ENCODE measurements around the gene HEPN1. TPM values are rescaled to one million over a fixed set of nuclear protein-coding genes. Genes with fewer than 3 reads are reported as not detected.

HEPN1 gene
- not detected for total RNA-seq
- polyA plus RNA-seq (ENCODE audit: insufficient read length in 2 of 2) = 10 to 100 TPM; 48.4 to 68.9 TPM
- long read RNA-seq, donor 1, transcript HEPN1-201 (1 exons, 1,434 nt) = major isoform, 380 of 401 reads
- long read RNA-seq, donor 1, partial matches to known transcripts = 21 of 401 reads
- long read RNA-seq, donor 1, other reads (novel, unspliced or antisense) = 0 of 401 reads
- long read RNA-seq, donor 2, transcript HEPN1-201 (1 exons, 1,434 nt) = major isoform, 162 of 178 reads
- long read RNA-seq, donor 2, partial matches to known transcripts = 16 of 178 reads
- long read RNA-seq, donor 2, other reads (novel, unspliced or antisense) = 0 of 178 reads
- long read RNA-seq, donor 3, transcript HEPN1-201 (1 exons, 1,434 nt) = major isoform, 126 of 126 reads
- long read RNA-seq, donor 3, partial matches to known transcripts = 0 of 126 reads
- long read RNA-seq, donor 3, other reads (novel, unspliced or antisense) = 0 of 126 reads
- long read RNA-seq, donor 4 = 0 reads

GRCh38 chr11:124918950-124919349 lies at the start of gene HEPN1:
Gene HEPN1, plus strand, starts transcription at chr11:124919250.
- Histone ChIP-seq H3K9me3 (ENCODE audit: control insufficient read depth, insufficient read depth, low read length) (no peaks in the 10 kb centered on the region), H3K4me3 (ENCODE audit: low read depth, low read length) (no peak within 1 kb of the TSS), H3K4me1 (ENCODE audit: control insufficient read depth, insufficient read depth, low read length) (peaks cover 38% of the 10 kb centered on the region), H3K36me3 (ENCODE audit: control insufficient read depth, insufficient read depth, low read length) (peaks cover 13% of the 10 kb centered on the region), H3K27ac (ENCODE audit: low read depth, low read length) (peak within 1 kb of the TSS; percentile 49), H3K27me3 (ENCODE audit: control insufficient read depth, insufficient read depth, low read length) (no peaks in the 10 kb centered on the region)
- 94% methylated on average over 3 of the region's 3 CpGs for WGBS (ENCODE audit: insufficient coverage)
- DNase-seq (ENCODE audit: low read depth in 4 of 6, low spot score in 6 of 6) = no peak

GRCh38 chr11:124869331-124869730 lies 49.7 kb upstream of the HEPN1 start:
- Histone ChIP-seq H3K4me3 (ENCODE audit: low read depth, low read length) (no peak overlapping the region), H3K4me1 (ENCODE audit: control insufficient read depth, insufficient read depth, low read length) (peaks cover 43% of the 10 kb centered on the region), H3K9me3 (ENCODE audit: control insufficient read depth, insufficient read depth, low read length) (no peaks in the 10 kb centered on the region), H3K27ac (ENCODE audit: low read depth, low read length) (no peak overlapping the region), H3K36me3 (ENCODE audit: control insufficient read depth, insufficient read depth, low read length) (no peaks in the 10 kb centered on the region), H3K27me3 (ENCODE audit: control insufficient read depth, insufficient read depth, low read length) (peaks cover 84% of the 10 kb centered on the region)
- WGBS (ENCODE audit: insufficient coverage) = 7% methylated on average over 16 of the region's 16 CpGs
- peak in 1 of 6 donors; percentile 17 for DNase-seq (ENCODE audit: low read depth in 4 of 6, low spot score in 6 of 6)

GRCh38 chr11:124869856-124870387 lies 49.1 kb upstream of the HEPN1 start:
- H3K9me3 ChIP-seq (ENCODE audit: control insufficient read depth, insufficient read depth, low read length) = no peaks in the 10 kb centered on the region
- peaks cover 78% of the 10 kb centered on the region for H3K27me3 ChIP-seq (ENCODE audit: control insufficient read depth, insufficient read depth, low read length)
- H3K27ac ChIP-seq (ENCODE audit: low read depth, low read length) = no peak overlapping the region
- peaks cover 38% of the 10 kb centered on the region for H3K4me1 ChIP-seq (ENCODE audit: control insufficient read depth, insufficient read depth, low read length)
- WGBS (ENCODE audit: insufficient coverage) = 65% methylated on average over 8 of the region's 14 CpGs
- H3K4me3 ChIP-seq (ENCODE audit: low read depth, low read length) = no peak overlapping the region
- no peak for DNase-seq (ENCODE audit: low read depth in 4 of 6, low spot score in 6 of 6)
- H3K36me3 ChIP-seq (ENCODE audit: control insufficient read depth, insufficient read depth, low read length) = no peaks in the 10 kb centered on the region

DNA sequence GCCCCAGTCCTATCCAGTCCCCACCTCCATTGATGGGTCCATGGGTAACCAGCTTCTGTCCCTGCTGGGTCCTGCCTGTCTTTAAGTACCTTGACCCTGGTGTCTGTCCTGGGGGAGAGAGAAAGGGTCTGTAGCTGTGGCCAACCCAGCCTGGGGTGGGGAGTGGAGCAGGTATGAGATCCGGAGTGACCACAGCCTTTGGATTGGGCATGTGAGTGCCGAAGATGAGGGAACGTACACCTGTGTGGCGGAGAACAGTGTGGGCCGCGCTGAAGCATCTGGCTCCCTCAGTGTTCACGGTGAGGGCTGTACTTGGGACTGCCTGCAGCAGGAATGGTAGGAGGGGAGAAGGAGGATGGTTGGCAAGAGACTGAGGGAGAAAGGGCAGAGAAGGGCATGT lies 48.6 kb upstream of the HEPN1 start:
- Histone ChIP-seq H3K4me1 (ENCODE audit: control insufficient read depth, insufficient read depth, low read length) (peaks cover 36% of the 10 kb centered on the region), H3K4me3 (ENCODE audit: low read depth, low read length) (no peak overlapping the region), H3K9me3 (ENCODE audit: control insufficient read depth, insufficient read depth, low read length) (no peaks in the 10 kb centered on the region), H3K36me3 (ENCODE audit: control insufficient read depth, insufficient read depth, low read length) (no peaks in the 10 kb centered on the region), H3K27ac (ENCODE audit: low read depth, low read length) (no peak overlapping the region), H3K27me3 (ENCODE audit: control insufficient read depth, insufficient read depth, low read length) (peaks cover 73% of the 10 kb centered on the region)
- WGBS (ENCODE audit: insufficient coverage) = 49% methylated on average over 7 of the region's 7 CpGs
- no peak for DNase-seq (ENCODE audit: low read depth in 4 of 6, low spot score in 6 of 6)

- no peak overlapping the region for H3K4me3 ChIP-seq (ENCODE audit: low read depth, low read length)
- H3K4me1 ChIP-seq (ENCODE audit: control insufficient read depth, insufficient read depth, low read length) = peaks cover 36% of the 10 kb centered on the region
- H3K9me3 ChIP-seq (ENCODE audit: control insufficient read depth, insufficient read depth, low read length) = no peaks in the 10 kb centered on the region
- DNase-seq (ENCODE audit: low read depth in 4 of 6, low spot score in 6 of 6) = no peak
- H3K27ac ChIP-seq (ENCODE audit: low read depth, low read length) = no peak overlapping the region
- no peaks in the 10 kb centered on the region for H3K36me3 ChIP-seq (ENCODE audit: control insufficient read depth, insufficient read depth, low read length)
- H3K27me3 ChIP-seq (ENCODE audit: control insufficient read depth, insufficient read depth, low read length) = peaks cover 54% of the 10 kb centered on the region
- 44% methylated on average over 8 of the region's 8 CpGs for WGBS (ENCODE audit: insufficient coverage)
Observed at GRCh38 chr11:124872280-124872679, 46.8 kb upstream of the HEPN1 start.

- H3K4me1 ChIP-seq (ENCODE audit: control insufficient read depth, insufficient read depth, low read length) = peaks cover 37% of the 10 kb centered on the region
- no peaks in the 10 kb centered on the region for H3K9me3 ChIP-seq (ENCODE audit: control insufficient read depth, insufficient read depth, low read length)
- WGBS (ENCODE audit: insufficient coverage) = 30% methylated on average over 9 of the region's 9 CpGs
- no peak overlapping the region for H3K4me3 ChIP-seq (ENCODE audit: low read depth, low read length)
- no peaks in the 10 kb centered on the region for H3K36me3 ChIP-seq (ENCODE audit: control insufficient read depth, insufficient read depth, low read length)
- no peak overlapping the region for H3K27ac ChIP-seq (ENCODE audit: low read depth, low read length)
- DNase-seq (ENCODE audit: low read depth in 4 of 6, low spot score in 6 of 6) = no peak
- peaks cover 50% of the 10 kb centered on the region for H3K27me3 ChIP-seq (ENCODE audit: control insufficient read depth, insufficient read depth, low read length)
Observed at GRCh38 chr11:124872741-124873140, 46.3 kb upstream of the HEPN1 start.

GRCh38 chr11:124873951-124874350 lies 45.1 kb upstream of the HEPN1 start:
- Histone ChIP-seq H3K4me3 (ENCODE audit: low read depth, low read length) (no peak overlapping the region), H3K4me1 (ENCODE audit: control insufficient read depth, insufficient read depth, low read length) (peaks cover 39% of the 10 kb centered on the region), H3K9me3 (ENCODE audit: control insufficient read depth, insufficient read depth, low read length) (no peaks in the 10 kb centered on the region), H3K36me3 (ENCODE audit: control insufficient read depth, insufficient read depth, low read length) (peaks cover 5% of the 10 kb centered on the region), H3K27ac (ENCODE audit: low read depth, low read length) (no peak overlapping the region), H3K27me3 (ENCODE audit: control insufficient read depth, insufficient read depth, low read length) (peaks cover 38% of the 10 kb centered on the region)
- WGBS (ENCODE audit: insufficient coverage) = 80% methylated on average over 7 of the region's 8 CpGs
- no peak for DNase-seq (ENCODE audit: low read depth in 4 of 6, low spot score in 6 of 6)

DNA sequence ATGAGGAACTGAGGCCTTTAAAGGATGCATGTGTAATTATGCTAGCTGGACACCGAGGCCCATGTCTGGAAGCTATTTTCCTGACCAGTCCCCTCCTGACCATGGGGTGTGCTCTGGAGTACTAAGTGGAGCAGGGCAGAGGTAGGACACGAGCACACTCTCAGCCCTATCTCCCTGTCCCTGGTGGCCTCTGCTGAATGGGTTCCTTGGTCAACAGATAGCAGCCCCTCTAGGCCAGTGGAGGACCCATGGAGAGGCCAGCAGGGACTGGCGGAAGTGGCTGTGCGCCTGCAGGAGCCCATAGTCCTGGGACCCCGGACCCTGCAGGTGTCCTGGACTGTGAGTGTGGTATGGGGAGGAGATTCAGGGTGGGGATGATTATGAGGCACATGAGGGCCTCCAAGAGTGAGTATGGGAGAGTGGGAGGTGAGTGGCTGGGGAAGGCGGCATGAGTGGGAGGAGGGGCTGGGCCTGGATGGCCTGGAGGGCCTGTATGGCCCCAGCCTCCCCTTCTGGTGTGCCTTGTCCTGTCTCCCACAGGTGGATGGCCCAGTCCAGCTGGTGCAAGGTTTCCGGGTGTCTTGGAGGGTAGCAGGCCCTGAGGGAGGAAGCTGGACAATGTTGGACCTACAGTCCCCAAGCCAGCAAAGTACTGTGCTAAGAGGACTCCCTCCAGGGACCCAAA lies 44.3 kb upstream of the HEPN1 start:
- Histone ChIP-seq H3K36me3 (ENCODE audit: control insufficient read depth, insufficient read depth, low read length) (peaks cover 13% of the 10 kb centered on the region), H3K9me3 (ENCODE audit: control insufficient read depth, insufficient read depth, low read length) (no peaks in the 10 kb centered on the region), H3K4me1 (ENCODE audit: control insufficient read depth, insufficient read depth, low read length) (peaks cover 40% of the 10 kb centered on the region), H3K4me3 (ENCODE audit: low read depth, low read length) (no peak overlapping the region), H3K27me3 (ENCODE audit: control insufficient read depth, insufficient read depth, low read length) (peaks cover 30% of the 10 kb centered on the region), H3K27ac (ENCODE audit: low read depth, low read length) (no peak overlapping the region)
- DNase-seq (ENCODE audit: low read depth in 4 of 6, low spot score in 6 of 6) = no peak
- WGBS (ENCODE audit: insufficient coverage) = 92% methylated on average over 7 of the region's 7 CpGs

GRCh38 chr11:124875401-124875800 lies 43.6 kb upstream of the HEPN1 start:
- no peaks in the 10 kb centered on the region for H3K9me3 ChIP-seq (ENCODE audit: control insufficient read depth, insufficient read depth, low read length)
- no CpG with 5 or more reads among the region's 3 CpGs for WGBS (ENCODE audit: insufficient coverage)
- H3K4me1 ChIP-seq (ENCODE audit: control insufficient read depth, insufficient read depth, low read length) = peaks cover 45% of the 10 kb centered on the region
- H3K27me3 ChIP-seq (ENCODE audit: control insufficient read depth, insufficient read depth, low read length) = peaks cover 23% of the 10 kb centered on the region
- peaks cover 20% of the 10 kb centered on the region for H3K36me3 ChIP-seq (ENCODE audit: control insufficient read depth, insufficient read depth, low read length)
- peak overlapping the region; percentile 93 for H3K27ac ChIP-seq (ENCODE audit: low read depth, low read length)
- no peak for DNase-seq (ENCODE audit: low read depth in 4 of 6, low spot score in 6 of 6)
- H3K4me3 ChIP-seq (ENCODE audit: low read depth, low read length) = peak overlapping the region; percentile 75

All from spinal cord (tissue), 10 donors.